Osteocyte (in vitro differentiated cells): ENCODE measurements around the gene MED8. TPM values are rescaled to one million over a fixed set of nuclear protein-coding genes. Genes with fewer than 3 reads are reported as not detected.

Source experiments
- DNase-seq: peaks from one replicate; pipeline ENCODE4 v3.0.0; 2021; ENCODE audit warnings: mixed read lengths; ENCODE audit not compliant: unreplicated experiment; ENCODE audit errors: extremely low spot score
- H3K27ac Mint-ChIP-seq: one replicate; pipeline ENCODE4 v1.8.0; 2021; ENCODE audit warnings: mild to moderate bottlenecking, mixed read lengths; ENCODE audit not compliant: unreplicated experiment
- H3K27me3 Mint-ChIP-seq: one replicate; pipeline ENCODE4 v1.8.0; 2021; ENCODE audit warnings: mixed read lengths; ENCODE audit not compliant: unreplicated experiment
- H3K36me3 Mint-ChIP-seq: one replicate; pipeline ENCODE4 v1.8.0; 2021; ENCODE audit warnings: mixed read lengths; ENCODE audit not compliant: unreplicated experiment
- H3K4me1 Mint-ChIP-seq: one replicate; pipeline ENCODE4 v1.8.0; 2021; ENCODE audit warnings: mixed read lengths; ENCODE audit not compliant: unreplicated experiment
- H3K4me3 Mint-ChIP-seq: one replicate; pipeline ENCODE4 v1.8.0; 2021; ENCODE audit warnings: mild to moderate bottlenecking, moderate library complexity, mixed read lengths; ENCODE audit not compliant: unreplicated experiment
- H3K9me3 Mint-ChIP-seq: one replicate; pipeline ENCODE4 v1.8.0; 2021; ENCODE audit warnings: mixed read lengths; ENCODE audit not compliant: unreplicated experiment
- CTCF ChIP-seq: fragments of 200-600 bp; sonication (generic); IDR thresholded peaks from 2 replicates; pipeline ENCODE4 v1.5.0; 2021; ENCODE audit warnings: antibody characterized with exemption, mild to moderate bottlenecking, moderate library complexity
- total RNA-seq: library from RNA; stranded (reverse); gene quantifications from 2 replicates; pipeline ENCODE4 v1.2.1, GENCODE V29; 2021

MED8 gene
- total RNA-seq, 1 donor from 2014 or later: 40.4 TPM

GRCh38 chr1:43427524-43427923, 37.9 kb upstream of the MED8 start:
- H3K36me3 Mint-ChIP-seq: peaks cover 53% of the 10 kb centered on the region
- H3K27ac Mint-ChIP-seq: no peak overlapping the region
- DNase-seq: no peak
- no peak overlapping the region for H3K4me3 Mint-ChIP-seq
- no peaks in the 10 kb centered on the region for H3K4me1 Mint-ChIP-seq
- no peaks in the 10 kb centered on the region for H3K9me3 Mint-ChIP-seq
- H3K27me3 Mint-ChIP-seq: no peaks in the 10 kb centered on the region
- no peak for TF ChIP-seq CTCF

GRCh38 chr1:43426221-43426620, 36.6 kb upstream of the MED8 start:
- Mint-ChIP-seq H3K27me3 (no peaks in the 10 kb centered on the region), H3K36me3 (peaks cover 49% of the 10 kb centered on the region), H3K9me3 (no peaks in the 10 kb centered on the region), H3K4me3 (no peak overlapping the region), H3K4me1 (no peaks in the 10 kb centered on the region), H3K27ac (no peak overlapping the region)
- no peak for DNase-seq
- TF ChIP-seq CTCF: no peak

- no peak overlapping the region for H3K4me3 Mint-ChIP-seq
- no peak for DNase-seq
- H3K9me3 Mint-ChIP-seq: no peaks in the 10 kb centered on the region
- H3K36me3 Mint-ChIP-seq: peaks cover 43% of the 10 kb centered on the region
- no peak for TF ChIP-seq CTCF
- no peaks in the 10 kb centered on the region for H3K27me3 Mint-ChIP-seq
- no peaks in the 10 kb centered on the region for H3K4me1 Mint-ChIP-seq
- H3K27ac Mint-ChIP-seq: no peak overlapping the region
Measured at GRCh38 chr1:43425045-43425444, 35.4 kb upstream of the MED8 start.

- DNase-seq: no peak
- no peak overlapping the region for H3K4me3 Mint-ChIP-seq
- peaks cover 43% of the 10 kb centered on the region for H3K36me3 Mint-ChIP-seq
- no peak overlapping the region for H3K27ac Mint-ChIP-seq
- H3K4me1 Mint-ChIP-seq: no peaks in the 10 kb centered on the region
- H3K27me3 Mint-ChIP-seq: no peaks in the 10 kb centered on the region
- no peaks in the 10 kb centered on the region for H3K9me3 Mint-ChIP-seq
- no peak for TF ChIP-seq CTCF
Measured at GRCh38 chr1:43423672-43424550, 34.3 kb upstream of the MED8 start.

- Mint-ChIP-seq H3K27me3 (no peaks in the 10 kb centered on the region), H3K4me1 (no peaks in the 10 kb centered on the region), H3K9me3 (no peaks in the 10 kb centered on the region), H3K36me3 (peaks cover 38% of the 10 kb centered on the region), H3K4me3 (no peak overlapping the region), H3K27ac (no peak overlapping the region)
- TF ChIP-seq CTCF: no peak
- no peak for DNase-seq
Measured at GRCh38 chr1:43422995-43423671, 33.5 kb upstream of the MED8 start.
